Testis (tissue), 3 donors: ENCODE measurements around the gene TM4SF4. TPM values are rescaled to one million over a fixed set of nuclear protein-coding genes. Genes with fewer than 3 reads are reported as not detected.

Source experiments
- DNase-seq: peaks from one replicate; pipeline ENCODE4 v3.0.0-alpha.2; 2019
- H3K27ac ChIP-seq, 2 donors: fragments of 200-600 bp; sonication (generic); one replicate each; pipeline ENCODE4 v1.5.1; 2019
- H3K27me3 ChIP-seq: fragments of 200-600 bp; sonication (generic); one replicate; pipeline ENCODE4 v1.5.1; 2019
- H3K36me3 ChIP-seq: fragments of 200-600 bp; sonication (generic); one replicate; pipeline ENCODE4 v1.5.1; 2017; ENCODE audit warnings: low read depth; ENCODE audit errors: missing control alignments
- H3K4me1 ChIP-seq: fragments of 200-600 bp; sonication (generic); one replicate; pipeline ENCODE4 v1.5.1; 2019
- H3K4me3 ChIP-seq, 2 donors: fragments of 200-600 bp; sonication (generic); one replicate each; pipeline ENCODE4 v1.5.1; 2017 to 2019
- H3K9me3 ChIP-seq: fragments of 200-600 bp; sonication (generic); one replicate; pipeline ENCODE4 v1.5.1; 2017
- POLR2A ChIP-seq: fragments of 450-650 bp; IDR thresholded peaks from one replicate; pipeline ENCODE4 v1.6.1; 2017; ENCODE audit warnings: antibody characterized with exemption, mild to moderate bottlenecking, moderate library complexity
- WGBS, 2 donors: methylation state at CpG; one replicate each; pipeline ENCODE4 v1.1.5; 2018; 5-methylcytosine and 5-hydroxymethylcytosine counted together
- intact Hi-C: fragments of 100-400 bp; cut with DNase I; formaldehyde crosslinking; loops from one replicate; pipeline ENCODE4 v1.15.1; 2023; ENCODE audit warnings: low total_unique reads
- polyA plus RNA-seq: library from polyadenylated mRNA; stranded (reverse); fragments of 350-450 nt; fragmentation: Illumina TruSeq; extraction: RNeasy Lipid Tissue Mini Kit (QIAGEN cat#74804); gene quantifications from one replicate; pipeline ENCODE4 v1.2.3, GENCODE V29; 2014; ENCODE audit warnings: low read depth, low replicate concordance; ENCODE audit not compliant: insufficient read depth
- total RNA-seq, 2 donors: library from RNA; depleted of rRNA; stranded (reverse); fragments of >200 nt; gene quantifications; one replicate each; pipeline ENCODE4 v1.2.3, GENCODE V29; 2016
- TF ChIP-seq, protein P1 (sequence below), 3 experiments: fragments of 450-650 bp in 2 of 3; fragments of 200-600 bp in 1 of 3; sonication (generic) in 1 of 3; IDR thresholded peaks; one replicate each; pipeline ENCODE4 v1.5.1; 2016 to 2019; ENCODE audit warnings: antibody characterized with exemption in 3 of 3, mild to moderate bottlenecking in 2 of 3, moderate library complexity in 1 of 3

TM4SF4 gene
- total and polyA plus RNA-seq, 3 donors from 2014 or later, result 0.12 to 1.4 (median 0.39) TPM

DNA sequence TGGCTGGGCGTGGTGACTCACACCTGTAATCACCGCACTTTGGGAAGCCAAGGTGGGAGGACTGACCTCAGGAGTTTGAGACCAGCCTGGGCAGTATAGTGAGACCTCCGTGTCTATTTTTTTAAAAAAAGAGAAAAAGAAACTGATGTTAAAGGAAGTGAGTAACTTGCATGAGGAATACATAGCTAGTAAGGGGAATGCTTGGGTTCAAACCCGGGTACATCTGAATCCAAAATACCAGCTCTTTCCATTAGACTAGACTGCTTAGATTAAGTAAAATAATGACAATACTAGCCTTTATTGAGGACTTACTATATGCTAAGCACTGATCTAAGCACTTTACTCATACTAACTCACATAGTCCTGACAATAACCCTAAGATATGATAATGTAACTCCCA is 22.4 kb downstream of the TM4SF4 start:
- Histone ChIP-seq H3K27ac (no peak overlapping the region), H3K4me1 (no peaks in the 10 kb centered on the region), H3K36me3 (no peaks in the 10 kb centered on the region), H3K27me3 (no peaks in the 10 kb centered on the region), H3K4me3 (no peak overlapping the region), H3K9me3 (no peaks in the 10 kb centered on the region)
- 89 to 97% methylated on average over 4 of the region's 4 CpGs for WGBS, 2 donors
- TF ChIP-seq, protein P1, sequence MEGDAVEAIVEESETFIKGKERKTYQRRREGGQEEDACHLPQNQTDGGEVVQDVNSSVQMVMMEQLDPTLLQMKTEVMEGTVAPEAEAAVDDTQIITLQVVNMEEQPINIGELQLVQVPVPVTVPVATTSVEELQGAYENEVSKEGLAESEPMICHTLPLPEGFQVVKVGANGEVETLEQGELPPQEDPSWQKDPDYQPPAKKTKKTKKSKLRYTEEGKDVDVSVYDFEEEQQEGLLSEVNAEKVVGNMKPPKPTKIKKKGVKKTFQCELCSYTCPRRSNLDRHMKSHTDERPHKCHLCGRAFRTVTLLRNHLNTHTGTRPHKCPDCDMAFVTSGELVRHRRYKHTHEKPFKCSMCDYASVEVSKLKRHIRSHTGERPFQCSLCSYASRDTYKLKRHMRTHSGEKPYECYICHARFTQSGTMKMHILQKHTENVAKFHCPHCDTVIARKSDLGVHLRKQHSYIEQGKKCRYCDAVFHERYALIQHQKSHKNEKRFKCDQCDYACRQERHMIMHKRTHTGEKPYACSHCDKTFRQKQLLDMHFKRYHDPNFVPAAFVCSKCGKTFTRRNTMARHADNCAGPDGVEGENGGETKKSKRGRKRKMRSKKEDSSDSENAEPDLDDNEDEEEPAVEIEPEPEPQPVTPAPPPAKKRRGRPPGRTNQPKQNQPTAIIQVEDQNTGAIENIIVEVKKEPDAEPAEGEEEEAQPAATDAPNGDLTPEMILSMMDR (IDR thresholded peaks at IDR 0.05), result no peak
- TF ChIP-seq POLR2A, result no peak
- intact Hi-C loops, result no loop called here
- DNase-seq, result no peak

DNA sequence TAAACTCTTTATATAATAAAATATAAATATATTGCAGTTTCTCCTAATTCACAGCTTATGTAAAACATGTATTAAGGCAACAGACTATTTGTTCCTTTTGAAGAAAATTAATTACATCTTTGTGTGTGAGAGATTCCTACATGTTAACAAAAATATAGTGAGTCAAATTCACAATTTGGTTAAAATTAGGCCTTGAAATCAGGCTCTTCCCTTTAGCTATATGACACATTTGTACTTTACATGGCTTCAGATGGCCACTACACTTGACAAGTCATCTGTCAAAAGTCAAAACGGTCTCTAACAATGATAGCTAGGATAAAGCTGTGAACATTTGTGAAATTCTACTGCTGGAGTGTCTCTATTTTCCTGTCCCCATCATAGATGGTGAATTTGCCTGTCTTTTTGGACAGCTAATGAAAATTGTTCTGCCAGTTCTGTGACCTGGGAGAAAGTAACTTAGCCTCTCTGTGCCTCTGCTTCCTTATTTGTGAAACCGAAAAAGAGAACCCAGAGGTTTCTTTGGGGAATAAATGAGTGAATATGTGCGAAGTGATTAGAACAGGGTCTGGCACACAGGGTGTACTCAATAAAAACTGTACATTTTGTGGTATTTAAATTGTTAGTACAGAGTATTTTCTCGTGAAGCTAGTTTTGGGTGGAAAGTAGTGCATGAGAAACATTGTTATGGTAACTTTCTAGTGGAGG is 23.6 kb downstream of the TM4SF4 start:
- DNase-seq, result no peak
- H3K36me3 ChIP-seq, result no peaks in the 10 kb centered on the region
- TF ChIP-seq POLR2A, result no peak
- TF ChIP-seq, protein P1 (IDR thresholded peaks at IDR 0.05), result no peak
- intact Hi-C loops, result no loop called here
- no peak overlapping the region for H3K27ac ChIP-seq
- no peak overlapping the region for H3K4me3 ChIP-seq
- H3K27me3 ChIP-seq, result no peaks in the 10 kb centered on the region
- WGBS, 2 donors, result 61 to 63% methylated on average over 4 of the region's 4 CpGs
- H3K9me3 ChIP-seq, result no peaks in the 10 kb centered on the region
- no peaks in the 10 kb centered on the region for H3K4me1 ChIP-seq

DNA sequence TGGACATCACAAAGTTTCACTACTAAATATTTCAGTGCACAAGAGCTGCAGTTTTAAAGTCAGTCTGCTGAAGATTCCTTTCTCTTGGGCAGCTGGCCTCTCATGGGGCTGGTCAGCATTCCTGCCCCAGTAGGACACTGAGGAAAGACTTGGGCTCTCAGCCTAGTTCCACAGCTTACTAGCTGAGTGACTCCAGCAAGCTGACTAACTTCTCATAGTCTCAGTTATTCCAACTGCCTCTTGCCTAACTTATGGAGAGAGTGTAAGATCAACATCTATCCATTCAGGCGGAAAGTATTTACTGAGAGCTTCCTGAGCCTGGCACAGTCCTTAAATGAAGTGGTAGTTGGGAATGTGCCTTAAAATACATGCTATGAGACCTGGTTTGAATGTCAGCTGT is 27.0 kb downstream of the TM4SF4 start:
- H3K36me3 ChIP-seq, result no peaks in the 10 kb centered on the region
- TF ChIP-seq POLR2A, result no peak
- TF ChIP-seq, protein P1 (IDR thresholded peaks at IDR 0.05), result no peak
- no peak overlapping the region for H3K4me3 ChIP-seq
- DNase-seq, result no peak
- no peaks in the 10 kb centered on the region for H3K4me1 ChIP-seq
- no peaks in the 10 kb centered on the region for H3K9me3 ChIP-seq
- no peaks in the 10 kb centered on the region for H3K27me3 ChIP-seq
- intact Hi-C loops, result no loop called here
- 100% methylated on average over 1 of the region's 1 CpG for WGBS, 2 donors
- no peak overlapping the region for H3K27ac ChIP-seq

DNA sequence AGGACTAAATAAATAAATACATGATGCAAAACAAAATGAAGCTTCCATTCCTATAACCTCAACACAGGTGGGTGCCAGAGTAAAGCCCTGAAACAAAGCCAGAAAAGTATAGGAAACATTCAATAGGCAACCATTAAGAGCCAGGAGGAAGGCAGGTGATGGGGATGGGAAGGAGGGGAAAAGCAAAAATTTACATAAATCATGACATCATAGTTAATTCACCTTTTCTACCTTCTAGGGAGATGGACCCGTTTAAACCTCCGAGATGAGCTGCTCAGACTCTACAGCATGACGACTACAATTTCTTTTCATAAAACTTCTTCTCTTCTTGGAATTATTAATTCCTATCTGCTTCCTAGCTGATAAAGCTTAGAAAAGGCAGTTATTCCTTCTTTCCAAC is 27.9 kb downstream of the TM4SF4 start:
- no peak overlapping the region for H3K27ac ChIP-seq
- DNase-seq, result no peak
- peaks cover under 1% of the 10 kb centered on the region for H3K4me1 ChIP-seq
- H3K4me3 ChIP-seq, result no peak overlapping the region
- intact Hi-C loops, result no loop called here
- H3K9me3 ChIP-seq, result no peaks in the 10 kb centered on the region
- 79 to 91% methylated on average over 3 of the region's 3 CpGs for WGBS, 2 donors
- TF ChIP-seq, protein P1 (IDR thresholded peaks at IDR 0.05), result no peak
- TF ChIP-seq POLR2A, result no peak
- H3K27me3 ChIP-seq, result no peaks in the 10 kb centered on the region
- no peaks in the 10 kb centered on the region for H3K36me3 ChIP-seq

DNA sequence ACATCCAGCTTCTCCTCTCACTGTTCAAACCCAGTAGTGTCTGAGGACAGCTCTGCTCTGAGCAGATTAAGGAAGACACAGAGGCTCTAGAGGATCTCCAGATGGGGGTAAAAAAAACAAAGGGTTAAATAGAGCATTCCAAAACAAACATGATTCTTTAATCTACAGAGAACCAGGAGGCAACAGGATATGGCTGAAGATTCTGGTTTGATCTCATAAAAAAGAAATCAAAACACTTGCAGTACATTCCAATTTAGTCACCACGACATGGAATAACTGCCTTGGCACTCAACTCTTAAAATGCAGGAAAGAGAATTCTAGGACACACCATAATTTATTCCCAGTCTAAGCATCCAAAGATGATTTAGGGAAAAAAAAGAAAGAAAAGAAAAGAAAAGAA is 32.0 kb downstream of the TM4SF4 start:
- TF ChIP-seq, protein P1 (IDR thresholded peaks at IDR 0.05), result no peak
- TF ChIP-seq POLR2A, result no peak
- Histone ChIP-seq H3K9me3 (no peaks in the 10 kb centered on the region), H3K27ac (no peak overlapping the region), H3K36me3 (no peaks in the 10 kb centered on the region), H3K4me1 (peaks cover 4% of the 10 kb centered on the region), H3K4me3 (no peak overlapping the region), H3K27me3 (no peaks in the 10 kb centered on the region)
- DNase-seq, result no peak
- WGBS, 2 donors, result 52 to 61% methylated on average over 1 of the region's 1 CpG
- intact Hi-C loops, result no loop called here
